ENCODE results near the gene PTGFRN.

- TF ChIP-seq CTCF (IDR thresholded peaks at IDR 0.05), result no peak
- TF ChIP-seq POLR2AphosphoS5 (IDR thresholded peaks at IDR 0.05), result no peak
- TF ChIP-seq POLR2A (IDR thresholded peaks at IDR 0.05), result no peak
Measured at GRCh38 chr1:116927049-116927798, 17.5 kb downstream of the PTGFRN start.
